ENCODE measurements around the gene CRYBA2.

CRYBA2 gene

DNA sequence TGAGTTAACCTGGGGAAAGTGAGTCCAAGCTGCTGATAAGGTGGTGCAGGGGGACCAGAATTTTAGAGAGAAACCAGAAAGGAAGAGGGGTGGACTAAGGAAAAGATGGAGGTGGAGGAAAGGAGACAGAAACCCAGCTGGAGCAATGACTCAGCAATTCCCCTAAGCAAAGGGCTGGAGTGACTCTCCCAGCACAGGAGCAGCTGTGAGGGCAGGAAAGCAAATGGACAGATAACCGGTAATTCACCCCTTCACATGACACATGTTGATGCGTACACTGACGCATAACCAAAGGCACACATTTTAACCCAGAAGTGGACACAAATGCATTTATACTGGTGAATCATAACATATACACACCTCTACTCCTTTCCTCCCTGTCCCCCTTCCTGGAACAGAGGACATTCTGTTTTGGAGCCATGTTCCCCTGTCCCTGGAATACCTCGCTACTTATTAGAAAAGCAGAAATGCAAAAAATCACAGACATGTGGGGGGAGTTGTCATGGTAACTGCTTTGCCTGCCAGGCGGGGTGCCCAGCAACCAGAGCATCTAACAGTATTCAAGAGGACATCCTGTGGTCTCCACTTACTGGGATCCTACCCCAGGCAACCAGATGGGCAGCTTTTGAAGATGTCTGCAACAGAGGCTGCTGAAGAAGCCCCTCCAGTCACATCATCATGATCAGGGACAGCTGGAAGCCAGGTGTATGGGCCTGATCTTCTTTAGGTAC lies 29.0 kb downstream of the CRYBA2 start:
- Histone ChIP-seq H3K9ac (ENCODE audit: low read length) (no peak overlapping the region), H2BK5ac (ENCODE audit: low read depth, low read length, poor library complexity, severe bottlenecking) (no peak overlapping the region), H3K27ac (ENCODE audit: low read length, poor library complexity, severe bottlenecking) (no peak overlapping the region), H2BK120ac (ENCODE audit: low read depth, low read length) (no peak overlapping the region), H2AK5ac (ENCODE audit: low read length, severe bottlenecking) (no peak overlapping the region), H3K23ac (ENCODE audit: low read length in 2 of 2) (no peak overlapping the region), H3K4me2 (ENCODE audit: low read length, poor library complexity, severe bottlenecking) (no peak overlapping the region), H3K9me3 (ENCODE audit: control insufficient read depth, low read length) (peaks cover 2% of the 10 kb centered on the region), H2BK12ac (ENCODE audit: low read length in 2 of 2) (no peak overlapping the region), H3K4me1 (ENCODE audit: control insufficient read depth, insufficient read depth, low read depth, low read length) (peaks cover 13% of the 10 kb centered on the region), H3K27me3 (ENCODE audit: control insufficient read depth in 1 of 2, insufficient read depth in 1 of 2, low read length in 2 of 2) (peaks cover 57 to 66% of the 10 kb centered on the region in 2 experiments), H3K4ac (ENCODE audit: low read depth in 1 of 2, low read length in 2 of 2) (no peak overlapping the region), H2AFZ (ENCODE audit: low read depth, low read length) (no peak overlapping the region), H3K36me3 (ENCODE audit: control insufficient read depth in 1 of 2, insufficient read depth in 2 of 2, low read depth in 1 of 2, low read length in 2 of 2) (no peaks in the 10 kb centered on the region), H2BK15ac (ENCODE audit: low read depth, poor library complexity, severe bottlenecking) (no peak overlapping the region), H3K79me1 (replicated peaks; ENCODE audit: low read length, poor library complexity, severe bottlenecking) (no peaks in the 10 kb centered on the region), H3K4me3 (ENCODE audit: insufficient read depth in 1 of 2, low read depth in 1 of 2, low read length in 2 of 2) (no peak overlapping the region), H3K18ac (ENCODE audit: low read depth in 1 of 2, low read length in 2 of 2) (no peak overlapping the region), H4K8ac (ENCODE audit: low read length) (no peak overlapping the region), H3K14ac (ENCODE audit: low read length in 2 of 2) (no peak overlapping the region), H4K91ac (ENCODE audit: low read length) (no peak overlapping the region)
- DNase-seq: peak; percentile 53
- 55% methylated on average over 5 of the region's 5 CpGs for WGBS

DNA sequence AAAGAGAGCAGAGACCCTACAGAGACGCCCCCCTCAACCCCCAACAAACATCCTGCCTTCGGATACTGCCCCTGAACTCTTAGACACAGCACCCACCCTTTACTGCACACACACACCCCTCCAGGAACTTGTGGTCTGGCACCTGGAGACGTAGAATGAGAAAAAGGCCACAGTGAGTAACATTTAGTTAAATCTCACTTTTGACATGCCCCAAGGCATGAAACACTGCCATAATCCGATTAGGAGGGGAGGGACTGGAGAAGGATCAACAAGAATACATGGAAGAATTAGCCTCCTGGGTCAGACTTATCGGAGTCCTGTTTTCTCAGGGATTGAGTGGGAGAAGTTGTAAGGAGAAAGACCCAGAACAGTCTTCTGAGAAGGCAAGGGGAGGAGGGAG lies 29.6 kb downstream of the CRYBA2 start:
- no peak overlapping the region for H2AFZ ChIP-seq (ENCODE audit: low read depth, low read length)
- no peak overlapping the region for H4K8ac ChIP-seq (ENCODE audit: low read length)
- no peak overlapping the region for H3K14ac ChIP-seq (ENCODE audit: low read length in 2 of 2)
- H3K79me1 ChIP-seq (replicated peaks; ENCODE audit: low read length, poor library complexity, severe bottlenecking): no peaks in the 10 kb centered on the region
- no peak overlapping the region for H3K23ac ChIP-seq (ENCODE audit: low read length in 2 of 2)
- H3K4me2 ChIP-seq (ENCODE audit: low read length, poor library complexity, severe bottlenecking): no peak overlapping the region
- H4K91ac ChIP-seq (ENCODE audit: low read length): no peak overlapping the region
- H3K9ac ChIP-seq (ENCODE audit: low read length): no peak overlapping the region
- no peaks in the 10 kb centered on the region for H3K36me3 ChIP-seq (ENCODE audit: control insufficient read depth in 1 of 2, insufficient read depth in 2 of 2, low read depth in 1 of 2, low read length in 2 of 2)
- H3K18ac ChIP-seq (ENCODE audit: low read depth in 1 of 2, low read length in 2 of 2): no peak overlapping the region
- H3K27me3 ChIP-seq (ENCODE audit: control insufficient read depth in 1 of 2, insufficient read depth in 1 of 2, low read length in 2 of 2): peaks cover 63 to 69% of the 10 kb centered on the region in 2 experiments
- H2BK120ac ChIP-seq (ENCODE audit: low read depth, low read length): no peak overlapping the region
- H3K27ac ChIP-seq (ENCODE audit: low read length, poor library complexity, severe bottlenecking): no peak overlapping the region
- H2AK5ac ChIP-seq (ENCODE audit: low read length, severe bottlenecking): no peak overlapping the region
- H3K4me3 ChIP-seq (ENCODE audit: insufficient read depth in 1 of 2, low read depth in 1 of 2, low read length in 2 of 2): no peak overlapping the region
- no peak for DNase-seq
- no peak overlapping the region for H2BK15ac ChIP-seq (ENCODE audit: low read depth, poor library complexity, severe bottlenecking)
- 34% methylated on average over 5 of the region's 5 CpGs for WGBS
- no peak overlapping the region for H2BK12ac ChIP-seq (ENCODE audit: low read length in 2 of 2)
- peaks cover 2% of the 10 kb centered on the region for H3K9me3 ChIP-seq (ENCODE audit: control insufficient read depth, low read length)
- peaks cover 13% of the 10 kb centered on the region for H3K4me1 ChIP-seq (ENCODE audit: control insufficient read depth, insufficient read depth, low read depth, low read length)
- no peak overlapping the region for H3K4ac ChIP-seq (ENCODE audit: low read depth in 1 of 2, low read length in 2 of 2)
- H2BK5ac ChIP-seq (ENCODE audit: low read depth, low read length, poor library complexity, severe bottlenecking): no peak overlapping the region

DNA sequence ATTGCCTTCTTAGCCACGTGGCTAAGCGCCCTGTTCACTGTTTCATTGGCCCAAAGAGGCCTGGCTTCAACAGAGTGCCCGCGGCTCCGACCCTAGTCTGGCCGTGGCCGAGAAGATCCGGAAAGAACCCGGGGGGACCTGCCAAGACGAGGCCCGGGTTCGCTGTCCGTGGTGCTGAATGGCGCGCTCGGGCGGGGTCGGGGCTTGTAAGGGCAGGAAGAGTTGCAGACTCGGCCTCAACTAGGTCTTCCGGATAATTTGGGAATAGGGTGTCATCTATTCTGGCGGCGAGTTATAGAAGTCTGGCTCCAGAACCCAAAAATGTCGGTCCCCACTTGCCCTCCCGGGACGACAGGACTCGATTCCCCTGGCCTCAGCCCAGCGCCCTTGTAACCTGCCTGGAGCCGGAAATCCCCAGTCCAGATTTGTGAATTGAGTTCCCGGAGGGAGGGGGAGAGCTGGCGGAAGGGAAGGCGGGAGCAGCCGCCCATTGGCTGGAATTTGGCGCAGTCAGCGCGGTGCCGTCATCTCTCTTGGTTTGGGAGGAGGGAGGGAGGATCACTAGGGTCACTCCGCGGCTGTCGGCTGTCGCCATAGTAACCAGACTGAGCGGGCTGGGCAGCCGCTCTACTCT lies 30.2 kb downstream of the CRYBA2 start:
- peak overlapping the region; percentile 12 for H3K4me2 ChIP-seq (ENCODE audit: low read length, poor library complexity, severe bottlenecking)

DNA sequence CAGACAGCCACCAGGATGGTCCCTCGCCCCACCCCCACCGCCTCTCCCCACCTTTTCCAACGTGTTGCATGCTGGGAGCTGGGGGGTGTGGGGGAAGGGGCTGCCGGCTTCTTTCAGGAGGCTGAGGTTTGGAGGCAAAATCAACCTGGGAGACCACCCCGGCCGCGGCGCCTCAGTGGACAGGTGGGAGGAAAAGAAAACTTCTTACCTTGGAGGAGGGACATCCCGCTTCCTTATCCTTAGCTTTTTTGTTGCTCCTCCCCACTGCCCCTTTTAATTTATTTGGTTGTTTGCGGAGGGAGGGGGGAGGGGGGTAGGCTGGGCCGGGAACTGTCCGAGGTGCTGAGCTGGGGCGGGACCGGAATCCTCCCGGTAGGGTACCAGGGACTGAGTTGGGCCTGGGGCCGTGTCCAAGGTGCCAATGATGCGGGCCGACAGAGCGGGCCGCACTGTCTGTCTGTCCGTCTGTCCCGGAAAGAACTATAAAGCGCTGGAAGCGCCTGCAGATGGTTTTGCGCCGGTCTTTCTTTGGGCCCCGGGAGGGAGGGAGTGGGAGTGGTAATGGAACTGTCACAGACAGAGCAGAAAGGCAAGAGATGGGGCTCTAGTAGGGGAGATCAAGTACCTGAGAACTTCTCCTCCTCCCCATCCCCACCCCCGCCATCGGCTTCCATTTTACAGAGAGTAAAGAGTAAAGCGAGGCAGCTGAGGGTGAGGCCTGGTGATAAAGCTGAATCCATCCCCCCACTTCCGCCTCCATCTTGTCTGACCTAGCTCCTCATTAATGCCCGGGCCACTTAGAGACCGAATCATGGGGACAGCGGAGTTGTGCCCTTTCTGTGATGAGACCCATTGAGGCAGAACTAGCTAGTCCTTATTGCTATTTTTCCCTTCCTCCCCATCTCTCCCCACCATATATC lies 31.3 kb downstream of the CRYBA2 start:
- Histone ChIP-seq H2AFZ (ENCODE audit: low read depth, low read length) (no peak overlapping the region), H2BK120ac (ENCODE audit: low read depth, low read length) (no peak overlapping the region), H2BK5ac (ENCODE audit: low read depth, low read length, poor library complexity, severe bottlenecking) (no peak overlapping the region), H3K4me3 (ENCODE audit: insufficient read depth in 1 of 2, low read depth in 1 of 2, low read length in 2 of 2) (no peak overlapping the region), H4K91ac (ENCODE audit: low read length) (no peak overlapping the region), H3K23ac (ENCODE audit: low read length in 2 of 2) (no peak overlapping the region), H3K4me2 (ENCODE audit: low read length, poor library complexity, severe bottlenecking) (no peak overlapping the region), H3K9me3 (ENCODE audit: control insufficient read depth, low read length) (peaks cover 2% of the 10 kb centered on the region), H3K4ac (ENCODE audit: low read depth in 1 of 2, low read length in 2 of 2) (no peak overlapping the region), H4K8ac (ENCODE audit: low read length) (no peak overlapping the region), H2BK15ac (ENCODE audit: low read depth, poor library complexity, severe bottlenecking) (no peak overlapping the region), H3K9ac (ENCODE audit: low read length) (no peak overlapping the region), H3K18ac (ENCODE audit: low read depth in 1 of 2, low read length in 2 of 2) (no peak overlapping the region), H3K27me3 (ENCODE audit: control insufficient read depth in 1 of 2, insufficient read depth in 1 of 2, low read length in 2 of 2) (peaks cover 72 to 74% of the 10 kb centered on the region in 2 experiments), H3K14ac (ENCODE audit: low read length in 2 of 2) (no peak overlapping the region), H3K27ac (ENCODE audit: low read length, poor library complexity, severe bottlenecking) (no peak overlapping the region), H3K4me1 (ENCODE audit: control insufficient read depth, insufficient read depth, low read depth, low read length) (peaks cover 13% of the 10 kb centered on the region), H2AK5ac (ENCODE audit: low read length, severe bottlenecking) (no peak overlapping the region), H3K79me1 (replicated peaks; ENCODE audit: low read length, poor library complexity, severe bottlenecking) (no peaks in the 10 kb centered on the region), H2BK12ac (ENCODE audit: low read length in 2 of 2) (no peak overlapping the region), H3K36me3 (ENCODE audit: control insufficient read depth in 1 of 2, insufficient read depth in 2 of 2, low read depth in 1 of 2, low read length in 2 of 2) (no peaks in the 10 kb centered on the region)
- DNase-seq: no peak
- 37% methylated on average over 24 of the region's 34 CpGs for WGBS

More for the DNA sequence above, 30.2 kb downstream of the CRYBA2 start:
- no peak overlapping the region for H2BK120ac ChIP-seq (ENCODE audit: low read depth, low read length)
- no peak overlapping the region for H2BK12ac ChIP-seq (ENCODE audit: low read length in 2 of 2)
- H3K27ac ChIP-seq (ENCODE audit: low read length, poor library complexity, severe bottlenecking): no peak overlapping the region
- H3K36me3 ChIP-seq (ENCODE audit: control insufficient read depth in 1 of 2, insufficient read depth in 2 of 2, low read depth in 1 of 2, low read length in 2 of 2): no peaks in the 10 kb centered on the region
- no peak overlapping the region for H3K14ac ChIP-seq (ENCODE audit: low read length in 2 of 2)
- H3K4me1 ChIP-seq (ENCODE audit: control insufficient read depth, insufficient read depth, low read depth, low read length): peaks cover 13% of the 10 kb centered on the region
- no peak overlapping the region for H2BK5ac ChIP-seq (ENCODE audit: low read depth, low read length, poor library complexity, severe bottlenecking)
- no peak overlapping the region for H3K4ac ChIP-seq (ENCODE audit: low read depth in 1 of 2, low read length in 2 of 2)
- WGBS: 1% methylated on average over 38 of the region's 42 CpGs
- no peak overlapping the region for H2BK15ac ChIP-seq (ENCODE audit: low read depth, poor library complexity, severe bottlenecking)
- H3K23ac ChIP-seq (ENCODE audit: low read length in 2 of 2): no peak overlapping the region
- no peak overlapping the region for H4K91ac ChIP-seq (ENCODE audit: low read length)
- H3K79me1 ChIP-seq (replicated peaks; ENCODE audit: low read length, poor library complexity, severe bottlenecking): no peaks in the 10 kb centered on the region
- H2AK5ac ChIP-seq (ENCODE audit: low read length, severe bottlenecking): no peak overlapping the region
- peak; percentile 42 for DNase-seq
- H3K9me3 ChIP-seq (ENCODE audit: control insufficient read depth, low read length): peaks cover 2% of the 10 kb centered on the region
- H3K27me3 ChIP-seq (ENCODE audit: control insufficient read depth in 1 of 2, insufficient read depth in 1 of 2, low read length in 2 of 2): peaks cover 65 to 69% of the 10 kb centered on the region in 2 experiments
- no peak overlapping the region for H3K4me3 ChIP-seq (ENCODE audit: insufficient read depth in 1 of 2, low read depth in 1 of 2, low read length in 2 of 2)
- no peak overlapping the region for H3K9ac ChIP-seq (ENCODE audit: low read length)
- H4K8ac ChIP-seq (ENCODE audit: low read length): no peak overlapping the region
- H3K18ac ChIP-seq (ENCODE audit: low read depth in 1 of 2, low read length in 2 of 2): no peak overlapping the region
- H2AFZ ChIP-seq (ENCODE audit: low read depth, low read length): no peak overlapping the region

Data from mesenchymal stem cell (in vitro differentiated cells and primary cell).